ENCODE measurements around the gene DUSP6.

Gene DUSP6

GRCh38 chr12:89355243-89356068 lies 3.2 kb upstream of the DUSP6 start:
- peak; percentile 87 for DNase-seq
- in situ Hi-C loops (cut with HindIII; ENCODE audit: low pct_ligation_motif_present, low pct_unique_long_range_greater_than_20kb, low sequenced_read_pairs) = no loop called here

- in situ Hi-C loops (cut with HindIII; ENCODE audit: low pct_ligation_motif_present, low pct_unique_long_range_greater_than_20kb, low sequenced_read_pairs) = no loop called here
- peak; percentile 50 for DNase-seq
These were observed 2.3 kb upstream of the DUSP6 start for GRCh38 chr12:89354612-89355067.

- DNase-seq = peak; percentile 77
These were observed 1.7 kb upstream of the DUSP6 start for GRCh38 chr12:89353823-89354611.

GRCh38 chr12:89353188-89353822 lies 1.0 kb upstream of the DUSP6 start:
- in situ Hi-C loops (cut with HindIII; ENCODE audit: low pct_ligation_motif_present, low pct_unique_long_range_greater_than_20kb, low sequenced_read_pairs) = no loop called here
- DNase-seq = peak; percentile 94

More at GRCh38 chr12:89353823-89354611, 1.7 kb upstream of the DUSP6 start:
- in situ Hi-C loops (cut with HindIII; ENCODE audit: low pct_ligation_motif_present, low pct_unique_long_range_greater_than_20kb, low sequenced_read_pairs) = no loop called here

GRCh38 chr12:89352242-89352491 lies 134 bp downstream of the DUSP6 start:
- in situ Hi-C loops (cut with HindIII; ENCODE audit: low pct_ligation_motif_present, low pct_unique_long_range_greater_than_20kb, low sequenced_read_pairs) = no loop called here
- DNase-seq = no peak

- in situ Hi-C loops (cut with HindIII; ENCODE audit: low pct_ligation_motif_present, low pct_unique_long_range_greater_than_20kb, low sequenced_read_pairs) = no loop called here
- DNase-seq = peak; percentile 49
These were observed 636 bp downstream of the DUSP6 start for GRCh38 chr12:89351489-89352241.

GRCh38 chr12:89350630-89351488 lies 1.4 kb downstream of the DUSP6 start:
- DNase-seq = peak; percentile 26
- in situ Hi-C loops (cut with HindIII; ENCODE audit: low pct_ligation_motif_present, low pct_unique_long_range_greater_than_20kb, low sequenced_read_pairs) = no loop called here

- no peak for DNase-seq
- in situ Hi-C loops (cut with HindIII; ENCODE audit: low pct_ligation_motif_present, low pct_unique_long_range_greater_than_20kb, low sequenced_read_pairs) = no loop called here
These were observed 2.1 kb downstream of the DUSP6 start for GRCh38 chr12:89350260-89350629.

GRCh38 chr12:89349814-89350213 lies 2.5 kb downstream of the DUSP6 start:
- no peak for DNase-seq
- in situ Hi-C loops (cut with HindIII; ENCODE audit: low pct_ligation_motif_present, low pct_unique_long_range_greater_than_20kb, low sequenced_read_pairs) = no loop called here

- DNase-seq = no peak
- in situ Hi-C loops (cut with HindIII; ENCODE audit: low pct_ligation_motif_present, low pct_unique_long_range_greater_than_20kb, low sequenced_read_pairs) = no loop called here
These were observed 3.2 kb downstream of the DUSP6 start for GRCh38 chr12:89348894-89349699.

- in situ Hi-C loops (cut with HindIII; ENCODE audit: low pct_ligation_motif_present, low pct_unique_long_range_greater_than_20kb, low sequenced_read_pairs) = no loop called here
- DNase-seq = no peak
These were observed 4.9 kb downstream of the DUSP6 start for GRCh38 chr12:89347325-89347829.

- DNase-seq = no peak
- in situ Hi-C loops (cut with HindIII; ENCODE audit: low pct_ligation_motif_present, low pct_unique_long_range_greater_than_20kb, low sequenced_read_pairs) = no loop called here
These were observed 5.5 kb downstream of the DUSP6 start for GRCh38 chr12:89346741-89347324.

GRCh38 chr12:89345830-89346740 lies 6.2 kb downstream of the DUSP6 start:
- in situ Hi-C loops (cut with HindIII; ENCODE audit: low pct_ligation_motif_present, low pct_unique_long_range_greater_than_20kb, low sequenced_read_pairs) = no loop called here
- no peak for DNase-seq

GRCh38 chr12:89345376-89345775 lies 6.9 kb downstream of the DUSP6 start:
- in situ Hi-C loops (cut with HindIII; ENCODE audit: low pct_ligation_motif_present, low pct_unique_long_range_greater_than_20kb, low sequenced_read_pairs) = no loop called here
- no peak for DNase-seq

- in situ Hi-C loops (cut with HindIII; ENCODE audit: low pct_ligation_motif_present, low pct_unique_long_range_greater_than_20kb, low sequenced_read_pairs) = no loop called here
These were observed 7.5 kb downstream of the DUSP6 start for GRCh38 chr12:89344862-89345202.

More at GRCh38 chr12:89344862-89345202, 7.5 kb downstream of the DUSP6 start:
- DNase-seq = no peak

Measured in ACHN (cell line).